Measurements from ENCODE around the gene TFIP11. TPM values are rescaled to one million over a fixed set of nuclear protein-coding genes. Genes with fewer than 3 reads are reported as not detected.
A peak's percentile ranks its signal among the peaks of the same experiment; 100 is the strongest.

TFIP11 gene
- total RNA-seq, 2 experiments from 2014 or later = 36.5 to 41.7 TPM

DNA sequence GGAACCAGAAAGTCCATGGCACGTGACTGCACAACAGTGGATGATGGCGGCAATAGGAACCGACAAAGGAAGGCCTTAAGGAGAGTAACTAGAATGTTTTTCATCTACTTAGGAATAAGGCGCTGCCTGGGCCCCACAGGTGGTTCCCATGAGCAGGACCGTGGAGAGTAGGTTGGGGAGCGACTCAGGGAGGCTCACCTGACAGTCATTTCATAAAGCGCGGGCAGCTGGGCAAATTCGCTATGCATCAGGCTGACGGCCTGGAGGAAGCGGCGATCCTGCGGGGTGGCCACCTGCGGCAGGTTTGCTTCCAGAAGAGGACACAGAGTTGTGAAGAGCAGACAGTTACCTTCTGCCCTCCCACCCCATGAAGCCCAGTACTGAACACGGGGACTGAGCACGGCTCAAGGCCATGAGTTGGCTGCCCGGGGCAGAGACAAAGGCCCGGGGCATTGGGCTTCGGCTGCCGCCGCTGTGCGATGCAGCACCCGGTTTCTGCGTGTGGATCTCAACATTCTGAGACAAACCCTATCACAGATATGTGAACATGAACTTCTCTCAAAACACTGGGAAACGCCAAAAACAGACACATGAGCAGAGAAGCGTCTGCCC is 54.5 kb downstream of the TFIP11 start:
- ATAC-seq (no peak), DNase-seq (no peak)
- ChIA-PET POLR2A (no interaction called here), CTCF (interaction anchor here (2.4 kb wide), 1 partner anchor 91 kb away, joined by 5 read pairs; no protein-coding TSS in a partner anchor)
- no peak overlapping the region for H3K4me3 Mint-ChIP-seq
- no peak overlapping the region for H3K27ac Mint-ChIP-seq
- H3K4me1 Mint-ChIP-seq = no peaks in the 10 kb centered on the region
- no peaks in the 10 kb centered on the region for H3K9me3 Mint-ChIP-seq (ENCODE audit: low read depth)
- H3K36me3 Mint-ChIP-seq (ENCODE audit: low read depth) = peaks cover 36% of the 10 kb centered on the region
- intact Hi-C loops (cut with DNase I, micrococcal nuclease) = no loop called here
- no peaks in the 10 kb centered on the region for H3K27me3 Mint-ChIP-seq

DNA sequence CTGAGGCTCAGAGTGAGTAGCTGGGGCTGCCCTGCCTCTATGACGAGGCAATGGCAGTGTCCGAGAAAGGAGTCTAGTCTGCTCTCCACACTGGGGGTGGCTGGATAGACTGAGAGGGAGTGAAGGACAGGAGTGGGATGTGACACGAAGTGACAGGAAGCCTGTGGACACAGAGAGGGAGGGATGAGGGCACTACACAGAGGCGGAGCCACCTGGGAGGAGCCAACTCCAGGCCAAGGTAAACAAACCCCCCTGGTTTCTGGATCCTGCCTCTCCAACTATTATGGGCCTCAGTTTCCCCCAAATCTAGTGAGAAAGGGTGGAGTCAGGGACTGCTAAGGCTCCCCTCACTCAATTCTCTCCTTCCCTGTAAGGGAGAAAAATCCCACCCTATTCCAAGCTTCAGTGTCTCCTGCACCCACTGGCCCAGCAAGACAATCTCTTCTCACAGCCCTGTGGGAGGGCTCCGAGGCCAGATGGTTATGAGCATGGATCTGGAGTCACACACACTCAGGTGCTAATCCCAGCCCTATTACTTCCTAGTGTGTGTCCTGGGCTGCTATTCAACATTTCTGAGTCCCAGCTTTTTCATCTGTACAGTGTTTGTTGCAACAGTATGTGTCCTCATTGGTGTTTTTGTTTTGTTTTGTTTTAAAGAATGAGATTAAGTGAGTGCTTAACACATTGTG is 58.3 kb downstream of the TFIP11 start:
- Mint-ChIP-seq H3K9me3 (ENCODE audit: low read depth) (no peaks in the 10 kb centered on the region), H3K27ac (no peak overlapping the region), H3K36me3 (ENCODE audit: low read depth) (peaks cover 31% of the 10 kb centered on the region), H3K4me3 (no peak overlapping the region), H3K27me3 (no peaks in the 10 kb centered on the region), H3K4me1 (no peaks in the 10 kb centered on the region)
- no peak for ATAC-seq
- ChIA-PET CTCF (interaction anchor here (0.7 to 1.1 kb wide), 3 partner anchors 8 to 1024 kb away, joined by 3 to 4 read pairs (median 3); no protein-coding TSS in a partner anchor), POLR2A (no interaction called here)
- DNase-seq = no peak
- intact Hi-C loops (cut with DNase I, micrococcal nuclease) = no loop called here

- DNase-seq = no peak
- intact Hi-C loops (cut with DNase I, micrococcal nuclease) = no loop called here
- Mint-ChIP-seq H3K4me1 (no peaks in the 10 kb centered on the region), H3K36me3 (ENCODE audit: low read depth) (peaks cover 28% of the 10 kb centered on the region), H3K27ac (no peak overlapping the region), H3K9me3 (ENCODE audit: low read depth) (no peaks in the 10 kb centered on the region), H3K27me3 (no peaks in the 10 kb centered on the region), H3K4me3 (no peak overlapping the region)
- ChIA-PET POLR2A (no interaction called here), CTCF (interaction anchor here (0.8 to 1.1 kb wide), 2 partner anchors 9 to 86 kb away, joined by 3 to 4 read pairs; no protein-coding TSS in a partner anchor)
- ATAC-seq = no peak
These were observed 59.1 kb downstream of the TFIP11 start for GRCh38 chr22:26453216-26453615.

- Mint-ChIP-seq H3K4me3 (no peak overlapping the region), H3K9me3 (ENCODE audit: low read depth) (no peaks in the 10 kb centered on the region), H3K27ac (no peak overlapping the region), H3K27me3 (no peaks in the 10 kb centered on the region), H3K36me3 (ENCODE audit: low read depth) (peaks cover 23% of the 10 kb centered on the region), H3K4me1 (no peaks in the 10 kb centered on the region)
- POLR2A ChIA-PET = no interaction called here
- ATAC-seq = no peak
- CTCF ChIA-PET = interaction anchor here (0.8 to 1.1 kb wide), 6 partner anchors 8 to 85 kb away, joined by 3 to 4 read pairs (median 4); no protein-coding TSS in a partner anchor
- DNase-seq = no peak
- intact Hi-C loops (cut with DNase I, micrococcal nuclease) = no loop called here
These were observed 59.8 kb downstream of the TFIP11 start for GRCh38 chr22:26452236-26453016.

DNA sequence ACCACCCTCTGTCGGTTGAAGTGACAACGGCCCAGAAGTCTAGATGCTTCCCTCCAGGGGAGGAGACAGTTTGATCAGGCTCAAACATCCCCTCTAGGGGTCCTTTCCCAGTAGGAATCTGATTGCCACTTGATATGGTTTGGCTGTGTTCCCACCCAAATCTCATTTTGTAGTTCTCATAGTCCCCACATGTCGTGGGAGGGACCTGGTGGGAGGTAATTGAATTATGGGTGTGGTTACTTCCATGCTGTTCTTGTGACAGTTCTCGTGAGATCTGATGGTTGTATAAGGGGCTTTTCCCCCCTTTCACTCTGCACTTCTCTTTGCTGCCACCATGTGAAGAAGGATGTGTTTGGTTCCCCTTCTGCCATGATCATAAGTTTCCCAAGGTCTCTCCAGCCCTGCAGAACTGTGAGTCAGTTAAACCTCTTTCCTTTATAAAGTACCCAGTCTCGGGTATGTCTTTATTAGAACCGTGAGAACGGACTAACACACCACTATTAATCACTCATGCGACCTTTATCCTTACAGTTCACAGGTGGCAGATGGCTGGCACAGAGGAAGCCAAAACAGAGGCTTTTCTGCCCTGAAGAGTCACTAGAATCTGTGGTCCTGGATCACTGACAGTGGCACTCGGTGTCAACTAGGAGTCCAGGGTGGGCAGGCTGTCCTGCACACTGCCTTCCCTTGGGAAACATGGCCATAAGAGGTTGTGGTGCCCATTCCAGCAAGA is 61.7 kb downstream of the TFIP11 start:
- POLR2A ChIA-PET = no interaction called here
- Mint-ChIP-seq H3K27ac (no peak overlapping the region), H3K27me3 (no peaks in the 10 kb centered on the region), H3K9me3 (ENCODE audit: low read depth) (no peaks in the 10 kb centered on the region), H3K4me3 (no peak overlapping the region), H3K4me1 (no peaks in the 10 kb centered on the region), H3K36me3 (ENCODE audit: low read depth) (peaks cover 15% of the 10 kb centered on the region)
- CTCF ChIA-PET = no interaction called here
- no peak for DNase-seq
- no peak for ATAC-seq
- intact Hi-C loops (cut with DNase I, micrococcal nuclease) = no loop called here

DNA sequence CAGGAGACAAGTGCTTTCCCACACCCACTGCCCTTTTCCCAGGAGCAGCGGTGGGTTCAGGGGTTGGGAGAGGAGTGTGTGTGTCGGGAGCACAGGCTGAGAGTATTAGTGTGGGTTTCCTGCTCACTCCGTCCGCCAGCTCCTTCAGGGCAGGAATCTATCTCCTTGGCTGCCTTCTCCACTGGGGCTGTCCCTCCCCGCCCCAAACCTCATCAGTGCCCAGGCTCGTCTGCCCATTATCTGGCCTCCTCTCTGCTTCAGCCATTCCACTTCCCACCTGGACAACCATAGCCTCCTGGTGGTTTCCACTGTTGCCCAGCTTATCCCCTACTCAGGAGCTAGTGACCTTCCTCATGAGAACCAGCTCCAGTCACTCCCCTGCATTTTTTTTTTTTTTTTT is 63.3 kb downstream of the TFIP11 start:
- H3K27me3 Mint-ChIP-seq = no peaks in the 10 kb centered on the region
- DNase-seq (no peak), ATAC-seq (no peak)
- no peak overlapping the region for H3K4me3 Mint-ChIP-seq
- H3K36me3 Mint-ChIP-seq (ENCODE audit: low read depth) = peaks cover 19% of the 10 kb centered on the region
- no peaks in the 10 kb centered on the region for H3K9me3 Mint-ChIP-seq (ENCODE audit: low read depth)
- ChIA-PET POLR2A (interaction anchor here (0.6 kb wide), 1 partner anchor 66 kb away, joined by 3 read pairs; no protein-coding TSS in a partner anchor), CTCF (interaction anchor here (0.9 to 1.7 kb wide), 2 partner anchors 12 to 54 kb away, joined by 3 to 5 read pairs; no protein-coding TSS in a partner anchor)
- H3K4me1 Mint-ChIP-seq = no peaks in the 10 kb centered on the region
- H3K27ac Mint-ChIP-seq = no peak overlapping the region
- intact Hi-C loops (cut with DNase I, micrococcal nuclease) = no loop called here

DNA sequence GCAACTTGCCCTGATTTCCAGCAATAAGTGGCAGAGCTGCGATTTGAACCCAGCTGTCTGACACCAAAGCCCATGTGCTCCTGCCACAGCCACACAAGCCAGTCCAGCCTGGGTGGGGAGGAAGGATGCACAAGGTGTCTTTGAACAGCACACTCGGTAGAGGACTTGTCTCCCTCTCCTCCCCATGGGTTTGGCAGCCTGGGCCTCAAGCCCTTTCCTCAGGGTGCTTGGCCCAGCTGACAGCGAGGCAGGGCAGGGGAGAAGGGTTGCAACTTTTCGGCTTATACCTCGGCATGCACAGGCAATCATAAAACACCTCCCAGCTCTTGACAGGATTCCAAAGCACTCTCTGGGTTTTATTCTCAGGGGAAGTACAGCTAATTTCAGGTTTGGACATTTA is 63.9 kb downstream of the TFIP11 start:
- no peak overlapping the region for H3K27ac Mint-ChIP-seq

GRCh38 chr22:26447584-26448329 is 64.5 kb downstream of the TFIP11 start:
- no peak for ATAC-seq
- intact Hi-C loops (cut with DNase I, micrococcal nuclease) = no loop called here
- ChIA-PET POLR2A (no interaction called here), CTCF (interaction anchor here (0.9 to 1.7 kb wide), 2 partner anchors 13 to 53 kb away, joined by 3 to 5 read pairs; no protein-coding TSS in a partner anchor)
- no peaks in the 10 kb centered on the region for H3K9me3 Mint-ChIP-seq (ENCODE audit: low read depth)
- DNase-seq = no peak
- peaks cover 19% of the 10 kb centered on the region for H3K36me3 Mint-ChIP-seq (ENCODE audit: low read depth)
- H3K4me3 Mint-ChIP-seq = no peak overlapping the region
- H3K27ac Mint-ChIP-seq = peak overlapping the region; percentile 17
- H3K27me3 Mint-ChIP-seq = no peaks in the 10 kb centered on the region
- no peaks in the 10 kb centered on the region for H3K4me1 Mint-ChIP-seq

More for the DNA sequence above, 63.9 kb downstream of the TFIP11 start:
- H3K36me3 Mint-ChIP-seq (ENCODE audit: low read depth) = peaks cover 16% of the 10 kb centered on the region
- ChIA-PET POLR2A (no interaction called here), CTCF (interaction anchor here (0.9 to 1.7 kb wide), 2 partner anchors 12 to 53 kb away, joined by 3 to 5 read pairs; no protein-coding TSS in a partner anchor)
- H3K27me3 Mint-ChIP-seq = no peaks in the 10 kb centered on the region
- intact Hi-C loops (cut with DNase I, micrococcal nuclease) = no loop called here
- DNase-seq (no peak), ATAC-seq (no peak)
- H3K4me3 Mint-ChIP-seq = no peak overlapping the region
- H3K4me1 Mint-ChIP-seq = no peaks in the 10 kb centered on the region
- H3K9me3 Mint-ChIP-seq (ENCODE audit: low read depth) = no peaks in the 10 kb centered on the region

GRCh38 chr22:26446808-26447515 is 65.3 kb downstream of the TFIP11 start:
- Mint-ChIP-seq H3K4me3 (no peak overlapping the region), H3K4me1 (no peaks in the 10 kb centered on the region), H3K27me3 (no peaks in the 10 kb centered on the region), H3K27ac (no peak overlapping the region), H3K9me3 (ENCODE audit: low read depth) (no peaks in the 10 kb centered on the region), H3K36me3 (ENCODE audit: low read depth) (peaks cover 16% of the 10 kb centered on the region)
- CTCF ChIA-PET = interaction anchor here (1.1 kb wide), 1 partner anchor 58 kb away, joined by 3 read pairs; no protein-coding TSS in a partner anchor
- intact Hi-C loops (cut with DNase I, micrococcal nuclease) = no loop called here
- ATAC-seq (no peak), DNase-seq (no peak)
- POLR2A ChIA-PET = no interaction called here

DNA sequence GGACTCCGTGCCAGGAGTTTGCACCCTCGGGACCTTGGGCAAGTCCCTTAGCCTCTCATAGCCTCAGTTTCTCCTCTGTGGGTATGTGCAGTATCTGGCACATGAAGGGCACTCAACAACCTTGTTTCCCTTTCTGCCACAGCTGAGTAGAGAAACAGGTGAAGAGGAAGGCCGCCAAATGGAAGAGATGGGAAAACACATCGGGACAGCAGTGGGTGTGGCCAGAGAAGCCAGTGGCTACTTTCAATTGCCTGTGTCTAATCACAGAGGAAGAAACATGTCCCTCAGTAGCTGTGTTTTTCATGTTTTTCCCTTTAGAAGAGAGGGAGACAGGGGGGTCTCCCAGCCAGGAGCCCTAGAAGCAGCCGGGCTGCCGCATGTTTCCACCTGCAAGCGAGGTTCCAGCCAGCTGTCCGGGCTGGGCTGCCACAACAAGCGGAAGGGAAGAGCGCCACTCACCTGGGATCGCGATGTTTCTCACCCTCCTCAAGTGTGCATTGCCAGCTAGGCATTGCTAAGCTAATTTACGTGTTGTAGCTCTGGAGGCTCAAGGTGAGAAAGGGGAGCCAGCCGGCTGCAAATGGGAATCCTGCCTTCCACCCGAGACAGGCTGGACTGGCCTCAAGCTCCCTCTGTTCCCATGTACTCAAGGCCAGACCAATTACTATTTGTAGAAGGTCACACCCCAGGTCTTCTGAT is 66.5 kb downstream of the TFIP11 start:
- H3K27me3 Mint-ChIP-seq = no peaks in the 10 kb centered on the region
- CTCF ChIA-PET = interaction anchor here (1.1 kb wide), 1 partner anchor 57 kb away, joined by 3 read pairs; no protein-coding TSS in a partner anchor
- DNase-seq (no peak), ATAC-seq (no peak)
- intact Hi-C loops (cut with DNase I, micrococcal nuclease) = no loop called here
- H3K4me1 Mint-ChIP-seq = no peaks in the 10 kb centered on the region
- POLR2A ChIA-PET = no interaction called here
- no peaks in the 10 kb centered on the region for H3K9me3 Mint-ChIP-seq (ENCODE audit: low read depth)
- H3K4me3 Mint-ChIP-seq = no peak overlapping the region
- H3K27ac Mint-ChIP-seq = no peak overlapping the region
- peaks cover 10% of the 10 kb centered on the region for H3K36me3 Mint-ChIP-seq (ENCODE audit: low read depth)

All from activated CD4-positive, alpha-beta T cell treated with anti-CD3 and anti-CD28 coated beads for 36 hours (primary cell).